Trophoblast cell (in vitro differentiated cells and primary cell): Measurements from ENCODE around the gene FAM241A.
A peak's percentile ranks its signal among the peaks of the same experiment; 100 is the strongest.

Source experiments
- DNase-seq, 2 donors: peaks; one replicate each; pipeline ENCODE4 v3.0.0-alpha.2; 2016
- H2AFZ ChIP-seq: 2 replicates; pipeline ENCODE4 v1.6.1; 2013; ENCODE audit warnings: low read length, moderate library complexity, mild to moderate bottlenecking; ENCODE audit not compliant: insufficient read depth, poor library complexity
- H2AK5ac ChIP-seq: 2 replicates; pipeline ENCODE4 v1.6.1; 2013; ENCODE audit warnings: mild to moderate bottlenecking, low read length
- H2BK120ac ChIP-seq: 2 replicates; pipeline ENCODE4 v1.6.1; 2013; ENCODE audit warnings: low read length, mild to moderate bottlenecking, moderate library complexity; ENCODE audit not compliant: insufficient read depth, poor library complexity
- H2BK12ac ChIP-seq: 2 replicates; pipeline ENCODE4 v1.6.1; 2013; ENCODE audit warnings: mild to moderate bottlenecking, low read length, moderate library complexity
- H2BK5ac ChIP-seq: 2 replicates; pipeline ENCODE4 v1.6.1; 2013; ENCODE audit warnings: low read length, low read depth, moderate library complexity, mild to moderate bottlenecking; ENCODE audit not compliant: poor library complexity
- H3K14ac ChIP-seq: 2 replicates; pipeline ENCODE4 v1.6.1; 2013; ENCODE audit warnings: mild to moderate bottlenecking, low read length
- H3K18ac ChIP-seq: 2 replicates; pipeline ENCODE4 v1.6.1; 2013; ENCODE audit warnings: mild to moderate bottlenecking, low read length
- H3K23ac ChIP-seq: 2 replicates; pipeline ENCODE4 v1.6.1; 2013; ENCODE audit warnings: low read length
- H3K27ac ChIP-seq: 2 replicates; pipeline ENCODE4 v1.5.1; 2013; ENCODE audit warnings: low read depth, mild to moderate bottlenecking, inconsistent platforms, low read length, moderate library complexity
- H3K27me3 ChIP-seq: 2 replicates; pipeline ENCODE4 v1.6.1; 2013; ENCODE audit warnings: inconsistent platforms, mild to moderate bottlenecking, low read length, moderate library complexity; ENCODE audit not compliant: insufficient read depth
- H3K36me3 ChIP-seq, 2 experiments: 1 replicate in 1 of 2; 2 replicates in 1 of 2; pipeline ENCODE4 v1.6.1; 2013; ENCODE audit warnings: low read length in 2 of 2, mild to moderate bottlenecking in 2 of 2, moderate library complexity in 1 of 2; ENCODE audit not compliant: insufficient read depth in 2 of 2, control insufficient read depth in 1 of 2
- H3K4ac ChIP-seq: 2 replicates; pipeline ENCODE4 v1.6.1; 2013; ENCODE audit warnings: low read depth, mild to moderate bottlenecking, low read length, moderate library complexity
- H3K4me1 ChIP-seq, 2 experiments: 1 replicate in 1 of 2; 2 replicates in 1 of 2; pipeline ENCODE4 v1.6.1; 2013; ENCODE audit warnings: low read length in 2 of 2, mild to moderate bottlenecking in 2 of 2, moderate library complexity in 1 of 2; ENCODE audit not compliant: insufficient read depth in 2 of 2, control insufficient read depth in 1 of 2
- H3K4me2 ChIP-seq: 2 replicates; pipeline ENCODE4 v1.6.1; 2013; ENCODE audit warnings: inconsistent platforms, mild to moderate bottlenecking, low read length, moderate library complexity
- H3K4me3 ChIP-seq: 2 replicates; pipeline ENCODE4 v1.5.1; 2013; ENCODE audit warnings: mild to moderate bottlenecking, low read depth, low read length, inconsistent platforms
- H3K79me1 ChIP-seq: one replicate; pipeline ENCODE4 v1.6.1; 2013; ENCODE audit warnings: low read length
- H3K79me2 ChIP-seq: 2 replicates; pipeline ENCODE4 v1.6.1; 2013; ENCODE audit warnings: low read length, mild to moderate bottlenecking; ENCODE audit not compliant: control insufficient read depth, insufficient read depth, poor library complexity
- H3K9ac ChIP-seq: 2 replicates; pipeline ENCODE4 v1.6.1; 2013; ENCODE audit warnings: mild to moderate bottlenecking, low read length
- H3K9me3 ChIP-seq: 2 replicates; pipeline ENCODE4 v1.6.1; 2013; ENCODE audit warnings: low read depth, mild to moderate bottlenecking, control low read depth, inconsistent platforms, low read length; ENCODE audit not compliant: insufficient read depth
- H4K12ac ChIP-seq: 2 replicates; pipeline ENCODE4 v1.6.1; 2013; ENCODE audit warnings: low read depth, mild to moderate bottlenecking, low read length, moderate library complexity
- H4K8ac ChIP-seq: 2 replicates; pipeline ENCODE4 v1.6.1; 2013; ENCODE audit warnings: low read depth, mild to moderate bottlenecking, low read length, moderate library complexity
- H4K91ac ChIP-seq: one replicate; pipeline ENCODE4 v1.6.1; 2013; ENCODE audit warnings: low read depth, mild to moderate bottlenecking, low read length, moderate library complexity
- WGBS: extraction: QIAGEN DNeasy Blood & Tissue Kit; methylation state at CpG from one replicate; pipeline ENCODE4 v1.1.7; 2013; ENCODE audit warnings: missing lambda C conversion rate; ENCODE audit not compliant: insufficient read length, insufficient coverage; ENCODE audit errors: extremely low coverage; 5-methylcytosine and 5-hydroxymethylcytosine counted together

Gene FAM241A

GRCh38 chr4:112222219-112222955 lies 77.1 kb downstream of the FAM241A start:
- Histone ChIP-seq H2BK120ac (no peak overlapping the region), H3K4me3 (no peak overlapping the region), H3K23ac (no peak overlapping the region), H4K8ac (no peak overlapping the region), H3K4me1 (no peaks in the 10 kb centered on the region), H3K4ac (no peak overlapping the region), H3K4me2 (no peak overlapping the region), H2AK5ac (no peak overlapping the region), H4K12ac (no peak overlapping the region), H3K9me3 (no peaks in the 10 kb centered on the region), H3K9ac (no peak overlapping the region), H3K27me3 (no peaks in the 10 kb centered on the region), H3K14ac (no peak overlapping the region), H3K27ac (no peak overlapping the region), H2AFZ (no peak overlapping the region), H3K36me3 (no peaks in the 10 kb centered on the region), H3K79me2 (no peaks in the 10 kb centered on the region), H2BK12ac (no peak overlapping the region), H4K91ac (no peak overlapping the region), H3K18ac (no peak overlapping the region), H2BK5ac (no peak overlapping the region), H3K79me1 (no peaks in the 10 kb centered on the region)
- no peak for DNase-seq
- WGBS, result no CpG with 5 or more reads among the region's 43 CpGs

- no peak overlapping the region for H3K14ac ChIP-seq
- H3K36me3 ChIP-seq, result no peaks in the 10 kb centered on the region
- no peak overlapping the region for H3K9ac ChIP-seq
- H4K8ac ChIP-seq, result no peak overlapping the region
- no peak overlapping the region for H2AFZ ChIP-seq
- no peak for DNase-seq
- no peak overlapping the region for H2BK5ac ChIP-seq
- H3K4me1 ChIP-seq, result no peaks in the 10 kb centered on the region
- H3K4ac ChIP-seq, result no peak overlapping the region
- H3K23ac ChIP-seq, result no peak overlapping the region
- no peak overlapping the region for H3K27ac ChIP-seq
- H3K4me3 ChIP-seq, result no peak overlapping the region
- no peaks in the 10 kb centered on the region for H3K79me1 ChIP-seq
- no peak overlapping the region for H2BK120ac ChIP-seq
- H2BK12ac ChIP-seq, result no peak overlapping the region
- no CpG with 5 or more reads among the region's 4 CpGs for WGBS
- no peaks in the 10 kb centered on the region for H3K27me3 ChIP-seq
- H4K91ac ChIP-seq, result no peak overlapping the region
- no peak overlapping the region for H3K4me2 ChIP-seq
- no peak overlapping the region for H4K12ac ChIP-seq
- no peaks in the 10 kb centered on the region for H3K9me3 ChIP-seq
- no peaks in the 10 kb centered on the region for H3K79me2 ChIP-seq
- no peak overlapping the region for H2AK5ac ChIP-seq
- H3K18ac ChIP-seq, result no peak overlapping the region
Measured at GRCh38 chr4:112225157-112225556, 79.9 kb downstream of the FAM241A start.

- Histone ChIP-seq H4K91ac (peak overlapping the region; percentile 58), H3K23ac (no peak overlapping the region), H2BK5ac (peak overlapping the region; percentile 78), H3K27me3 (no peaks in the 10 kb centered on the region), H3K36me3 (no peaks in the 10 kb centered on the region), H3K79me2 (peaks cover 6% of the 10 kb centered on the region), H2BK120ac (peak overlapping the region; percentile 30), H3K9me3 (no peaks in the 10 kb centered on the region), H2AFZ (peak overlapping the region; percentile 96), H4K8ac (peak overlapping the region; percentile 96), H2AK5ac (no peak overlapping the region), H2BK12ac (no peak overlapping the region), H3K4me3 (peak overlapping the region; percentile 88), H4K12ac (peak overlapping the region; percentile 86), H3K14ac (peak overlapping the region; percentile 83), H3K27ac (peak overlapping the region; percentile 94), H3K18ac (peak overlapping the region; percentile 80), H3K4me2 (peak overlapping the region; percentile 98), H3K4me1 (no peaks in the 10 kb centered on the region), H3K4ac (no peak overlapping the region), H3K79me1 (peaks cover 6% of the 10 kb centered on the region), H3K9ac (peak overlapping the region; percentile 91)
- no CpG with 5 or more reads among the region's 52 CpGs for WGBS
- peak; percentile 98 to 99 for DNase-seq
Measured at GRCh38 chr4:112230879-112231778, 85.9 kb downstream of the FAM241A start.

GRCh38 chr4:112231779-112232713 lies 86.8 kb downstream of the FAM241A start, which contains the start of gene AP1AR:
Gene AP1AR, plus strand, starts transcription at chr4:112231787. Its CDS starts 305 bp downstream, at chr4:112232092.
- peak; percentile 73 to 81 for DNase-seq
- WGBS, result no CpG with 5 or more reads among the region's 70 CpGs
- H3K4me2 ChIP-seq, result peak within 1 kb of the TSS; percentile 98
- H3K23ac ChIP-seq, result no peak within 1 kb of the TSS
- H2BK5ac ChIP-seq, result peak within 1 kb of the TSS; percentile 78
- H2AK5ac ChIP-seq, result no peak within 1 kb of the TSS
- H3K14ac ChIP-seq, result peak within 1 kb of the TSS; percentile 83
- peaks cover 6% of the 10 kb centered on the region for H3K79me2 ChIP-seq
- H3K79me1 ChIP-seq, result peaks cover 6% of the 10 kb centered on the region
- H3K4ac ChIP-seq, result peak within 1 kb of the TSS; percentile 59
- peak within 1 kb of the TSS; percentile 65 for H4K91ac ChIP-seq
- H3K4me3 ChIP-seq, result peak within 1 kb of the TSS; percentile 88
- H2BK120ac ChIP-seq, result peak within 1 kb of the TSS; percentile 30
- no peaks in the 10 kb centered on the region for H3K4me1 ChIP-seq
- H4K8ac ChIP-seq, result peak within 1 kb of the TSS; percentile 96
- peak within 1 kb of the TSS; percentile 80 for H3K18ac ChIP-seq
- peak within 1 kb of the TSS; percentile 94 for H3K27ac ChIP-seq
- H3K9ac ChIP-seq, result peak within 1 kb of the TSS; percentile 91
- no peaks in the 10 kb centered on the region for H3K27me3 ChIP-seq
- no peak within 1 kb of the TSS for H2BK12ac ChIP-seq
- peak within 1 kb of the TSS; percentile 96 for H2AFZ ChIP-seq
- H3K36me3 ChIP-seq, result no peaks in the 10 kb centered on the region
- peak within 1 kb of the TSS; percentile 86 for H4K12ac ChIP-seq
- H3K9me3 ChIP-seq, result no peaks in the 10 kb centered on the region
